DOHH2 (cell line): ENCODE data around the gene FAM193A.

Experiments used
- H3F3A ChIP-seq: fragments of 200-600 bp; sonication (generic), shearing (Covaris generic); 2 replicates; pipeline ENCODE4 v1.6.0; 2016; ENCODE audit warnings: antibody characterized with exemption, mild to moderate bottlenecking; ENCODE audit not compliant: control insufficient read depth, insufficient read depth
- H3K27ac ChIP-seq: fragments of 200-600 bp; sonication (generic); 2 replicates; pipeline ENCODE4 v1.5.1; 2014; ENCODE audit warnings: low read depth, mild to moderate bottlenecking, low read length, moderate library complexity
- H3K27me3 ChIP-seq: fragments of 200-600 bp; sonication (generic); 2 replicates; pipeline ENCODE4 v1.6.1; 2014; ENCODE audit warnings: mild to moderate bottlenecking, low read length, mixed read lengths; ENCODE audit not compliant: control insufficient read depth
- H3K36me3 ChIP-seq: fragments of 200-600 bp; sonication (generic); 2 replicates; pipeline ENCODE4 v1.6.1; 2014; ENCODE audit warnings: mild to moderate bottlenecking, low read length, moderate library complexity, mixed read lengths; ENCODE audit not compliant: control insufficient read depth
- H3K4me1 ChIP-seq: fragments of 200-600 bp; sonication (generic); 2 replicates; pipeline ENCODE4 v1.6.1; 2014; ENCODE audit warnings: mild to moderate bottlenecking, low read length, mixed read lengths; ENCODE audit not compliant: control insufficient read depth
- H3K4me2 ChIP-seq: fragments of 200-600 bp; sonication (generic); 2 replicates; pipeline ENCODE4 v1.6.0; 2014; ENCODE audit warnings: mild to moderate bottlenecking, low read length, moderate library complexity
- H3K4me3 ChIP-seq: fragments of 200-600 bp; sonication (generic); 2 replicates; pipeline ENCODE4 v1.5.1; 2014; ENCODE audit warnings: mild to moderate bottlenecking, low read length, mixed read lengths
- H3K79me2 ChIP-seq: fragments of 200-600 bp; sonication (generic); 2 replicates; pipeline ENCODE4 v1.6.1; 2014; ENCODE audit warnings: mild to moderate bottlenecking, low read length, mixed read lengths; ENCODE audit not compliant: control insufficient read depth
- H3K9me2 ChIP-seq: fragments of 200-600 bp; sonication (generic); replicated peaks from 2 replicates; pipeline ENCODE4 v1.6.1; 2014; ENCODE audit warnings: mild to moderate bottlenecking, low read length, mixed read lengths; ENCODE audit not compliant: control insufficient read depth
- H3K9me3 ChIP-seq: fragments of 200-600 bp; sonication (generic); 2 replicates; pipeline ENCODE4 v1.6.1; 2014; ENCODE audit warnings: antibody characterized with exemption, low read length, mixed read lengths; ENCODE audit not compliant: control insufficient read depth, insufficient read depth
- H4K20me1 ChIP-seq: fragments of 200-600 bp; sonication (generic); 2 replicates; pipeline ENCODE4 v1.6.0; 2014; ENCODE audit warnings: low read depth, mild to moderate bottlenecking, antibody characterized with exemption, low read length, moderate library complexity; ENCODE audit not compliant: control insufficient read depth, insufficient read depth
- CTCF ChIP-seq: fragments of 200-600 bp; sonication (generic); IDR thresholded peaks from one replicate; pipeline ENCODE4 v1.5.1; 2014; ENCODE audit warnings: antibody characterized with exemption, mild to moderate bottlenecking, low read depth, low read length; ENCODE audit not compliant: poor library complexity, severe bottlenecking
- EZH2phosphoT487 ChIP-seq: fragments of 200-600 bp; sonication (generic); IDR thresholded peaks from 2 replicates; pipeline ENCODE4 v1.6.1; 2017; ENCODE audit warnings: borderline replicate concordance, mild to moderate bottlenecking, antibody characterized with exemption, low read length, moderate library complexity, mixed read lengths

FAM193A gene

GRCh38 chr4:2671267-2671895, 134.9 kb downstream of the FAM193A start:
- Histone ChIP-seq H3K4me1 (peaks cover 35% of the 10 kb centered on the region), H3K9me2 (no peaks in the 10 kb centered on the region), H3K36me3 (peaks cover 71% of the 10 kb centered on the region), H4K20me1 (no peaks in the 10 kb centered on the region), H3K79me2 (peaks cover 12% of the 10 kb centered on the region; the same call in 1 of the 2 replicates), H3K27me3 (no peaks in the 10 kb centered on the region), H3K9me3 (no peaks in the 10 kb centered on the region), H3K4me2 (peak overlapping the region; percentile 53), H3F3A (no peaks in the 10 kb centered on the region), H3K4me3 (peak overlapping the region; percentile 40), H3K27ac (peak overlapping the region; percentile 48)
- TF ChIP-seq EZH2phosphoT487 (no peak), CTCF (no peak)

- no peaks in the 10 kb centered on the region for H4K20me1 ChIP-seq
- H3K27me3 ChIP-seq: no peaks in the 10 kb centered on the region
- peaks cover 14% of the 10 kb centered on the region for H3K79me2 ChIP-seq
- peaks cover 73% of the 10 kb centered on the region for H3K36me3 ChIP-seq
- peak overlapping the region; percentile 48 for H3K27ac ChIP-seq
- H3K4me2 ChIP-seq: peak overlapping the region; percentile 53
- no peaks in the 10 kb centered on the region for H3F3A ChIP-seq
- H3K4me1 ChIP-seq: peaks cover 35% of the 10 kb centered on the region
- no peaks in the 10 kb centered on the region for H3K9me3 ChIP-seq
- TF ChIP-seq CTCF: no peak
- no peak for TF ChIP-seq EZH2phosphoT487
- H3K4me3 ChIP-seq: peak overlapping the region; percentile 40; the same call in 1 of the 2 replicates
- no peaks in the 10 kb centered on the region for H3K9me2 ChIP-seq
Measured at GRCh38 chr4:2672082-2672481, 135.6 kb downstream of the FAM193A start.

GRCh38 chr4:2672700-2673099, 136.3 kb downstream of the FAM193A start:
- Histone ChIP-seq H3K36me3 (peaks cover 70% of the 10 kb centered on the region), H4K20me1 (no peaks in the 10 kb centered on the region)

More at GRCh38 chr4:2672700-2673099, 136.3 kb downstream of the FAM193A start:
- Histone ChIP-seq H3K4me1 (peaks cover 35% of the 10 kb centered on the region), H3K79me2 (peaks cover 16% of the 10 kb centered on the region), H3K27me3 (no peaks in the 10 kb centered on the region), H3K9me3 (no peaks in the 10 kb centered on the region), H3K4me2 (no peak overlapping the region), H3K4me3 (no peak overlapping the region), H3K9me2 (no peaks in the 10 kb centered on the region), H3K27ac (no peak overlapping the region), H3F3A (no peaks in the 10 kb centered on the region)
- TF ChIP-seq EZH2phosphoT487 (no peak), CTCF (no peak)
